ENCODE data around the gene CIDEA. TPM values are rescaled to one million over a fixed set of nuclear protein-coding genes. Genes with fewer than 3 reads are reported as not detected.

CIDEA gene
- polyA plus RNA-seq, 3 donors: not detected

- peaks cover 2 to 7% (median 6%) of the 10 kb centered on the region in 3 donors for H3K27me3 Mint-ChIP-seq (ENCODE audit: low read depth in 3 of 3)
These were observed 24.1 kb downstream of the CIDEA start for GRCh38 chr18:12278215-12278671.

More at GRCh38 chr18:12278215-12278671, 24.1 kb downstream of the CIDEA start:
- Mint-ChIP-seq H3K36me3 (no peaks in the 10 kb centered on the region), H3K4me3 (no peak overlapping the region), H3K4me1 (peaks cover 9% of the 10 kb centered on the region), H3K27ac (no peak overlapping the region), H3K9me3 (no peaks in the 10 kb centered on the region)
- no peak for DNase-seq
- TF ChIP-seq CTCF (IDR thresholded peaks at IDR 0.05): no peak
- peaks cover 0 to 2% of the 10 kb centered on the region in 2 donors for H3K4me1 ChIP-seq (ENCODE audit: control insufficient read depth in 1 of 2, insufficient read depth in 2 of 2, low read length in 2 of 2)
- no peaks in the 10 kb centered on the region for H3K36me3 ChIP-seq (replicated peaks in 1 of 2; ENCODE audit: control insufficient read depth in 1 of 2, insufficient read depth in 2 of 2, low read length in 2 of 2)
- intact Hi-C loops (cut with micrococcal nuclease): no loop called here
- 89% methylated on average over 5 of the region's 7 CpGs for WGBS (ENCODE audit: insufficient coverage)
- H3K9ac ChIP-seq (ENCODE audit: insufficient read depth, low read length, poor library complexity, severe bottlenecking): no peak overlapping the region
- H3K4me2 ChIP-seq (replicated peaks; ENCODE audit: extremely low read depth, low read length, poor library complexity, severe bottlenecking): no peak overlapping the region
- H4K20me1 ChIP-seq (ENCODE audit: insufficient read depth, low read length): no peaks in the 10 kb centered on the region
- H3K4me3 ChIP-seq (replicated peaks in 1 of 3; ENCODE audit: low read depth in 2 of 3, low read length in 3 of 3): no peak overlapping the region
- H3K27ac ChIP-seq (ENCODE audit: low read depth in 1 of 2, low read length in 2 of 2): no peak overlapping the region
- H3K27me3 ChIP-seq (ENCODE audit: control insufficient read depth in 2 of 2, insufficient read depth in 2 of 2, low read length in 2 of 2): peaks cover 0 to 3% of the 10 kb centered on the region in 2 donors
- peak overlapping the region; percentile 63 for H2AFZ ChIP-seq (ENCODE audit: insufficient read depth, low read depth, low read length, poor library complexity, severe bottlenecking)
- H3K9me3 ChIP-seq (replicated peaks in 1 of 2; ENCODE audit: control insufficient read depth in 1 of 2, insufficient read depth in 1 of 2, low read length in 2 of 2): no peaks in the 10 kb centered on the region
- no peaks in the 10 kb centered on the region for H3K79me2 ChIP-seq (ENCODE audit: insufficient read depth, low read length)

All from CD14-positive monocyte (primary cell).